ENCODE data around the gene IRAK3.

- TF ChIP-seq NFYB (CRISPR knock-in tag; conservative IDR thresholded peaks at IDR 0.05; ENCODE audit: low read depth) (no peak), ZNF512 (CRISPR knock-in tag; IDR thresholded peaks at IDR 0.05; ENCODE audit: borderline replicate concordance) (no peak), ZNF423 (CRISPR knock-in tag; IDR thresholded peaks at IDR 0.05) (no peak), CTCF (IDR thresholded peaks at IDR 0.05) (0 out of 2 replicates have a peak, but pooled peaks have one; percentile 26), PRRX2 (CRISPR knock-in tag; IDR thresholded peaks at IDR 0.05) (no peak), PREB (CRISPR knock-in tag; IDR thresholded peaks at IDR 0.05; ENCODE audit: borderline replicate concordance) (no peak), TEAD1 (CRISPR knock-in tag; IDR thresholded peaks at IDR 0.05) (no peak), ELF4 (CRISPR knock-in tag; IDR thresholded peaks at IDR 0.05; ENCODE audit: low read depth) (no peak)
- TF ChIP-seq, protein P1, sequence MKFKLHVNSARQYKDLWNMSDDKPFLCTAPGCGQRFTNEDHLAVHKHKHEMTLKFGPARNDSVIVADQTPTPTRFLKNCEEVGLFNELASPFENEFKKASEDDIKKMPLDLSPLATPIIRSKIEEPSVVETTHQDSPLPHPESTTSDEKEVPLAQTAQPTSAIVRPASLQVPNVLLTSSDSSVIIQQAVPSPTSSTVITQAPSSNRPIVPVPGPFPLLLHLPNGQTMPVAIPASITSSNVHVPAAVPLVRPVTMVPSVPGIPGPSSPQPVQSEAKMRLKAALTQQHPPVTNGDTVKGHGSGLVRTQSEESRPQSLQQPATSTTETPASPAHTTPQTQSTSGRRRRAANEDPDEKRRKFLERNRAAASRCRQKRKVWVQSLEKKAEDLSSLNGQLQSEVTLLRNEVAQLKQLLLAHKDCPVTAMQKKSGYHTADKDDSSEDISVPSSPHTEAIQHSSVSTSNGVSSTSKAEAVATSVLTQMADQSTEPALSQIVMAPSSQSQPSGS (CRISPR knock-in tag; IDR thresholded peaks at IDR 0.05; ENCODE audit: borderline replicate concordance, low read depth): no peak
- TF ChIP-seq, protein P2, sequence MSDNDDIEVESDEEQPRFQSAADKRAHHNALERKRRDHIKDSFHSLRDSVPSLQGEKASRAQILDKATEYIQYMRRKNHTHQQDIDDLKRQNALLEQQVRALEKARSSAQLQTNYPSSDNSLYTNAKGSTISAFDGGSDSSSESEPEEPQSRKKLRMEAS (CRISPR knock-in tag; IDR thresholded peaks at IDR 0.05): no peak
Measured at GRCh38 chr12:66269757-66270383, 80.9 kb downstream of the IRAK3 start.
